IMR-90 (cell line): ENCODE data around the gene TGFB1. TPM values are rescaled to one million over a fixed set of nuclear protein-coding genes. Genes with fewer than 3 reads are reported as not detected.

ENCODE experiments used
- ATAC-seq: fragments of 200-7000 bp; cut with Tn5 transposase; 2 replicates; pipeline ENCODE4 v1.9.1; 2020; ENCODE audit warnings: low read depth, mild to moderate bottlenecking, moderate library complexity
- BruUV-seq: library from RNA; stranded (reverse); fragments of 400-500 nt; replicated peaks from 2 replicates; lab custom pipeline; 2021; lab: Mats Ljungman, UMichigan
- CTCF ChIA-PET: fragments of 300-600 bp; formaldehyde crosslinking; extraction: SDS; loops from one replicate; lab custom pipeline; 2021; ENCODE audit warnings: antibody characterized with exemption; lab: Yijun Ruan, JAX
- POLR2A ChIA-PET: fragments of 300-600 bp; sonication (Branson Sonifier 250); formaldehyde crosslinking; loops from one replicate; lab custom pipeline; 2022; ENCODE audit warnings: antibody characterized with exemption; ENCODE audit not compliant: unreplicated experiment; lab: Charles Lee
- DNase-seq: peaks from one replicate; pipeline ENCODE4 v3.0.0; 2013
- H2AFZ ChIP-seq: replicated peaks from 2 replicates; pipeline ENCODE3; 2013; ENCODE audit warnings: low read length, mild to moderate bottlenecking; ENCODE audit not compliant: poor library complexity
- H2AK5ac ChIP-seq: 2 replicates; pipeline ENCODE4 v1.6.1; 2013; ENCODE audit warnings: low read depth, low read length, inconsistent platforms
- H2AK9ac ChIP-seq: replicated peaks from 2 replicates; pipeline ENCODE3; 2013; ENCODE audit warnings: mild to moderate bottlenecking, low read depth, low read length, moderate library complexity; ENCODE audit not compliant: poor library complexity
- H2BK120ac ChIP-seq: 2 replicates; pipeline ENCODE4 v1.6.1; 2013; ENCODE audit warnings: low read depth, low read length, inconsistent platforms
- H2BK15ac ChIP-seq: 3 replicates; pipeline ENCODE4 v1.6.1; 2013; ENCODE audit warnings: low read depth, low read length, inconsistent platforms
- H2BK20ac ChIP-seq: 2 replicates; pipeline ENCODE4 v1.6.1; 2013; ENCODE audit warnings: low read depth, mild to moderate bottlenecking, inconsistent platforms, low read length, moderate library complexity
- H2BK5ac ChIP-seq: 2 replicates; pipeline ENCODE4 v1.6.1; 2013; ENCODE audit warnings: mild to moderate bottlenecking, low read depth, low read length, inconsistent platforms; ENCODE audit not compliant: poor library complexity, severe bottlenecking
- H3K14ac ChIP-seq: replicated peaks from 2 replicates; pipeline ENCODE4 v1.6.1; 2013; ENCODE audit warnings: low read depth, low read length, inconsistent platforms
- H3K18ac ChIP-seq: 2 replicates; pipeline ENCODE4 v1.6.1; 2013; ENCODE audit warnings: low read depth, low read length, control low read depth
- H3K23ac ChIP-seq: 2 replicates; pipeline ENCODE4 v1.6.1; 2013; ENCODE audit warnings: low read depth, low read length, inconsistent platforms
- H3K27ac ChIP-seq: 2 replicates; pipeline ENCODE4 v1.5.1; 2013; ENCODE audit warnings: mild to moderate bottlenecking, control low read depth, low read length; ENCODE audit not compliant: insufficient read depth
- H3K27me3 ChIP-seq: 2 replicates; pipeline ENCODE4 v1.6.1; 2013; ENCODE audit warnings: low read length; ENCODE audit not compliant: control insufficient read depth, insufficient read depth
- H3K36me3 ChIP-seq: 2 replicates; pipeline ENCODE4 v1.6.1; 2013; ENCODE audit warnings: low read length, mixed read lengths; ENCODE audit not compliant: control insufficient read depth, insufficient read depth
- H3K4ac ChIP-seq: 2 replicates; pipeline ENCODE4 v1.6.1; 2013; ENCODE audit warnings: low read depth, low read length, inconsistent platforms
- H3K4me1 ChIP-seq: 2 replicates; pipeline ENCODE4 v1.6.1; 2013; ENCODE audit warnings: low read length, mixed read lengths; ENCODE audit not compliant: control insufficient read depth, insufficient read depth
- H3K4me2 ChIP-seq: 2 replicates; pipeline ENCODE4 v1.6.1; 2013; ENCODE audit warnings: low read depth, mild to moderate bottlenecking, control low read depth, low read length, moderate library complexity
- H3K4me3 ChIP-seq: 2 replicates; pipeline ENCODE4 v1.5.1; 2013; ENCODE audit warnings: low read depth, mild to moderate bottlenecking, control low read depth, low read length, moderate library complexity; ENCODE audit not compliant: insufficient read depth
- H3K56ac ChIP-seq: 2 replicates; pipeline ENCODE4 v1.6.1; 2013; ENCODE audit warnings: low read length, inconsistent platforms; ENCODE audit not compliant: insufficient read depth; ENCODE audit errors: extremely low read depth
- H3K79me1 ChIP-seq, 2 experiments: 2 replicates each; pipeline ENCODE4 v1.6.1; 2013; ENCODE audit warnings: low read length in 2 of 2, inconsistent platforms in 1 of 2, low read depth in 1 of 2
- H3K9ac ChIP-seq: 2 replicates; pipeline ENCODE4 v1.6.1; 2013; ENCODE audit warnings: low read depth, low read length, control low read depth
- H3K9me1 ChIP-seq: 2 replicates; pipeline ENCODE4 v1.6.1; 2013; ENCODE audit warnings: low read length, inconsistent platforms; ENCODE audit not compliant: insufficient read depth
- H3K9me3 ChIP-seq: 2 replicates; pipeline ENCODE4 v1.6.1; 2013; ENCODE audit warnings: low read length; ENCODE audit not compliant: control insufficient read depth, insufficient read depth
- H4K20me1 ChIP-seq: 2 replicates; pipeline ENCODE4 v1.6.1; 2013; ENCODE audit warnings: low read length, inconsistent platforms; ENCODE audit not compliant: insufficient read depth
- H4K5ac ChIP-seq: 2 replicates; pipeline ENCODE4 v1.6.1; 2013; ENCODE audit warnings: mild to moderate bottlenecking, low read depth, low read length, control low read depth
- H4K8ac ChIP-seq, 2 experiments: 2 replicates each; pipeline ENCODE4 v1.6.1; 2013; ENCODE audit warnings: low read depth in 2 of 2, low read length in 2 of 2, control low read depth in 1 of 2, inconsistent platforms in 1 of 2
- H4K91ac ChIP-seq: 2 replicates; pipeline ENCODE4 v1.6.1; 2013; ENCODE audit warnings: low read depth, low read length, inconsistent platforms; ENCODE audit not compliant: insufficient read depth
- BHLHE40 ChIP-seq: fragments of 150-350 bp; IDR thresholded peaks from 2 replicates; pipeline ENCODE4 v1.6.1; 2016; ENCODE audit warnings: mild to moderate bottlenecking, low read depth, low read length
- CEBPB ChIP-seq: IDR thresholded peaks from 2 replicates; pipeline ENCODE4 v1.6.1; 2012; ENCODE audit warnings: low read depth, low read length, improper control_type of control experiment
- CHD1 ChIP-seq: IDR thresholded peaks from 2 replicates; pipeline ENCODE4 v1.6.1; 2012; ENCODE audit warnings: low read depth, low read length, improper control_type of control experiment
- MXI1 ChIP-seq: IDR thresholded peaks from 2 replicates; pipeline ENCODE4 v1.6.1; 2012; ENCODE audit warnings: low read depth, mild to moderate bottlenecking, low read length, moderate library complexity, borderline replicate concordance
- POLR2A ChIP-seq: IDR thresholded peaks from 2 replicates; pipeline ENCODE4 v1.6.1; 2012; ENCODE audit warnings: mild to moderate bottlenecking, low read depth, low read length
- RCOR1 ChIP-seq: IDR thresholded peaks from 2 replicates; pipeline ENCODE4 v1.6.1; 2012; ENCODE audit warnings: mild to moderate bottlenecking, low read length, improper control_type of control experiment; ENCODE audit not compliant: insufficient replicate concordance
- RFX5 ChIP-seq: IDR thresholded peaks from 2 replicates; pipeline ENCODE4 v1.8.0; 2012; ENCODE audit warnings: low read depth, mild to moderate bottlenecking, low read length, moderate library complexity
- WGBS, 2 experiments: methylation state at CpG; one replicate each; pipeline versions ENCODE4 v1.1.5 to v1.1.7; 2013; ENCODE audit warnings: missing lambda C conversion rate in 2 of 2; ENCODE audit not compliant: insufficient read length in 1 of 2; ENCODE audit errors: extremely low coverage in 2 of 2; 5-methylcytosine and 5-hydroxymethylcytosine counted together
- dilution Hi-C: fragments of 300-500 bp; cut with HindIII; formaldehyde crosslinking; loops from one replicate; pipeline ENCODE4 v1.14.3; 2018; ENCODE audit warnings: low sequenced_read_pairs; ENCODE audit not compliant: unreplicated experiment
- in situ Hi-C: fragments of 300-500 bp; cut with MboI; formaldehyde crosslinking; loops from 3 replicates; pipeline ENCODE4 v1.14.3; 2019; ENCODE audit warnings: low sequenced_read_pairs, inconsistent platforms, mixed read lengths
- intact Hi-C: fragments of 100-400 bp; cut with micrococcal nuclease; formaldehyde crosslinking; loops from 2 replicates; pipeline ENCODE4 v1.10.0; 2022
- polyA plus RNA-seq, 3 experiments: library from polyadenylated mRNA; depleted of rRNA; stranded (reverse); fragments of >200 nt; gene quantifications; 2 replicates each; pipeline ENCODE4 v1.2.3, GENCODE V29; 2012; ENCODE audit warnings: low replicate concordance in 1 of 3
- total RNA-seq: library from RNA; depleted of rRNA; stranded (reverse); fragments of >200 nt; gene quantifications from 2 replicates; pipeline ENCODE4 v1.2.3, GENCODE V29; 2012
- TF ChIP-seq, protein P1 (sequence below): fragments of 150-350 bp; IDR thresholded peaks from 2 replicates; pipeline ENCODE4 v1.6.1; 2016; ENCODE audit warnings: low read depth, mild to moderate bottlenecking, low read length, moderate library complexity, borderline replicate concordance

The TGFB1 gene
- total and polyA plus RNA-seq, 2 of the 4 experiments (the other 2 are of a cell fraction) = 3.2 to 26.7 TPM

- CTCF ChIA-PET = no interaction called here
- Histone ChIP-seq H3K9me3 (no peaks in the 10 kb centered on the region), H3K4me1 (peaks cover 13% of the 10 kb centered on the region), H4K5ac (no peak overlapping the region), H3K9ac (no peak overlapping the region), H3K4me2 (no peak overlapping the region), H4K91ac (no peak overlapping the region), H2BK5ac (no peak overlapping the region), H4K20me1 (peaks cover 30% of the 10 kb centered on the region), H2AFZ (no peak overlapping the region), H2BK120ac (no peak overlapping the region), H3K27ac (no peak overlapping the region), H3K27me3 (no peaks in the 10 kb centered on the region), H3K4ac (no peak overlapping the region), H3K23ac (no peak overlapping the region), H3K14ac (no peak overlapping the region), H3K79me1 (peaks cover 16 to 40% of the 10 kb centered on the region in 2 experiments), H3K36me3 (peaks cover 63% of the 10 kb centered on the region), H4K8ac (no peak overlapping the region), H2BK15ac (no peak overlapping the region), H3K4me3 (no peak overlapping the region), H2BK20ac (no peak overlapping the region), H3K56ac (no peak overlapping the region), H2AK9ac (no peak overlapping the region), H2AK5ac (no peak overlapping the region), H3K18ac (no peak overlapping the region), H3K9me1 (peaks cover 7% of the 10 kb centered on the region)
- no TSS peak for BruUV-seq
- in situ Hi-C loops = no loop called here
- TF ChIP-seq RFX5 (no peak), MXI1 (no peak), BHLHE40 (no peak), RCOR1 (no peak), CEBPB (no peak), POLR2A (no peak), CHD1 (no peak)
- TF ChIP-seq, protein P1, sequence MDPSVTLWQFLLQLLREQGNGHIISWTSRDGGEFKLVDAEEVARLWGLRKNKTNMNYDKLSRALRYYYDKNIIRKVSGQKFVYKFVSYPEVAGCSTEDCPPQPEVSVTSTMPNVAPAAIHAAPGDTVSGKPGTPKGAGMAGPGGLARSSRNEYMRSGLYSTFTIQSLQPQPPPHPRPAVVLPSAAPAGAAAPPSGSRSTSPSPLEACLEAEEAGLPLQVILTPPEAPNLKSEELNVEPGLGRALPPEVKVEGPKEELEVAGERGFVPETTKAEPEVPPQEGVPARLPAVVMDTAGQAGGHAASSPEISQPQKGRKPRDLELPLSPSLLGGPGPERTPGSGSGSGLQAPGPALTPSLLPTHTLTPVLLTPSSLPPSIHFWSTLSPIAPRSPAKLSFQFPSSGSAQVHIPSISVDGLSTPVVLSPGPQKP = no peak
- WGBS, 2 experiments = 100% methylated on average over 2 of the region's 14 CpGs; no CpG with 5 or more reads in 1 of the 2 experiments
- ATAC-seq = no peak
- dilution Hi-C loops = no loop called here
- intact Hi-C loops = no loop called here
- POLR2A ChIA-PET = no interaction called here
- no peak for DNase-seq
These were observed 49.8 kb downstream of the TGFB1 start for GRCh38 chr19:41303954-41304353.
